ENCODE data around the gene RFX1. TPM values are rescaled to one million over a fixed set of nuclear protein-coding genes. Genes with fewer than 3 reads are reported as not detected.
"Not testable (repeated sequence)": the region's sequence is repeated elsewhere in the genome, so short reads cannot be mapped to it uniquely, and the experiment has no call there.

The RFX1 gene
- total RNA-seq, 1 experiment from 2014 or later: 1.2 TPM

- not testable (repeated sequence) for H3K27me3 ChIP-seq (ENCODE audit: low read length); H3K9ac ChIP-seq (ENCODE audit: low read length); H3K9me2 ChIP-seq (replicated peaks; ENCODE audit: insufficient read depth, low read length); H3K9me3 ChIP-seq (ENCODE audit: low read length); H2AFZ ChIP-seq (ENCODE audit: low read length); H3K4me3 ChIP-seq (ENCODE audit: low read length); H3K4me2 ChIP-seq (ENCODE audit: low read depth, low read length, poor library complexity, severe bottlenecking); H4K20me1 ChIP-seq (ENCODE audit: insufficient read depth, low read depth, low read length); DNase-seq; H3K79me2 ChIP-seq (ENCODE audit: low read length); H3K36me3 ChIP-seq (ENCODE audit: insufficient read depth, low read length); H3K4me1 ChIP-seq (ENCODE audit: low read length); H3K27ac ChIP-seq (ENCODE audit: low read length)
Observed at GRCh38 chr19:14050961-14051360, 44.8 kb upstream of the RFX1 start.

GRCh38 chr19:14050512-14050911, 44.4 kb upstream of the RFX1 start:
- H3K36me3 ChIP-seq (ENCODE audit: insufficient read depth, low read length): no peaks in the 10 kb centered on the region
- DNase-seq: no peak
- H3K9me2 ChIP-seq (replicated peaks; ENCODE audit: insufficient read depth, low read length): no peaks in the 10 kb centered on the region
- no peak overlapping the region for H3K27ac ChIP-seq (ENCODE audit: low read length)
- H3K4me3 ChIP-seq (ENCODE audit: low read length): no peak overlapping the region
- no peak overlapping the region for H3K4me2 ChIP-seq (ENCODE audit: low read depth, low read length, poor library complexity, severe bottlenecking)
- H3K9me3 ChIP-seq (ENCODE audit: low read length): no peaks in the 10 kb centered on the region; the same call in 1 of the 2 replicates
- H3K9ac ChIP-seq (ENCODE audit: low read length): no peak overlapping the region
- no peaks in the 10 kb centered on the region for H3K27me3 ChIP-seq (ENCODE audit: low read length)
- no peaks in the 10 kb centered on the region for H3K4me1 ChIP-seq (ENCODE audit: low read length)
- no peaks in the 10 kb centered on the region for H4K20me1 ChIP-seq (ENCODE audit: insufficient read depth, low read depth, low read length)
- no peaks in the 10 kb centered on the region for H3K79me2 ChIP-seq (ENCODE audit: low read length)
- no peak overlapping the region for H2AFZ ChIP-seq (ENCODE audit: low read length)

GRCh38 chr19:14048443-14049153, 42.5 kb upstream of the RFX1 start:
- Histone ChIP-seq H3K4me1 (ENCODE audit: low read length) (no peaks in the 10 kb centered on the region), H3K9me2 (replicated peaks; ENCODE audit: insufficient read depth, low read length) (no peaks in the 10 kb centered on the region), H3K4me2 (ENCODE audit: low read depth, low read length, poor library complexity, severe bottlenecking) (no peak overlapping the region), H4K20me1 (ENCODE audit: insufficient read depth, low read depth, low read length) (no peaks in the 10 kb centered on the region), H3K4me3 (ENCODE audit: low read length) (no peak overlapping the region), H3K27me3 (ENCODE audit: low read length) (no peaks in the 10 kb centered on the region), H3K27ac (ENCODE audit: low read length) (no peak overlapping the region), H3K79me2 (ENCODE audit: low read length) (no peaks in the 10 kb centered on the region), H3K9me3 (ENCODE audit: low read length) (no peaks in the 10 kb centered on the region; the same call in 1 of the 2 replicates), H2AFZ (ENCODE audit: low read length) (no peak overlapping the region), H3K9ac (ENCODE audit: low read length) (no peak overlapping the region), H3K36me3 (ENCODE audit: insufficient read depth, low read length) (no peaks in the 10 kb centered on the region)
- DNase-seq: peak; percentile 85

DNA sequence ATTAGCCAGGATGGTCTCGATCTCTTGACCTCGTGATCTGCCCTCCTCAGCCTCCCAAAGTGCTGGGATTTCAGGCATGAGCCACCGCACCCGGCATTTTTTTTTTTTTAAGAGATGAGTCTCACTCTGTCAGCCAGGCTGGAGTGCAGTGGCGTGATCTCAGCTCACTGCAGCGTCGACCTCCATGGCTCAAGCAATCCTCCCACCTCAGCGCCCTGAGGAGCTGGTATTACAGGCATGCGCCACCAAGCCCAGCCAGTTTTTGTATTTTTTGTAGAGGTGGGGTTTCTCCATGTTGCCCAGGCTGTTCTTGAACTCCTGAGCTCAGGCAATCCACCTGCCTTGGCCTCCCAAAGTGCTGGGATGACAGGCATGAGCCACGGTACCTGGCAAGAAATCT, 41.7 kb upstream of the RFX1 start:
- H4K20me1 ChIP-seq (ENCODE audit: insufficient read depth, low read depth, low read length); H3K27ac ChIP-seq (ENCODE audit: low read length); H3K9me2 ChIP-seq (replicated peaks; ENCODE audit: insufficient read depth, low read length); H3K4me3 ChIP-seq (ENCODE audit: low read length); H3K9ac ChIP-seq (ENCODE audit: low read length); H2AFZ ChIP-seq (ENCODE audit: low read length); H3K4me2 ChIP-seq (ENCODE audit: low read depth, low read length, poor library complexity, severe bottlenecking); H3K27me3 ChIP-seq (ENCODE audit: low read length); H3K36me3 ChIP-seq (ENCODE audit: insufficient read depth, low read length); H3K79me2 ChIP-seq (ENCODE audit: low read length); H3K4me1 ChIP-seq (ENCODE audit: low read length); DNase-seq; H3K9me3 ChIP-seq (ENCODE audit: low read length): not testable (repeated sequence)

- H3K27ac ChIP-seq (ENCODE audit: low read length); H3K9me3 ChIP-seq (ENCODE audit: low read length); H2AFZ ChIP-seq (ENCODE audit: low read length); H3K9me2 ChIP-seq (replicated peaks; ENCODE audit: insufficient read depth, low read length); H4K20me1 ChIP-seq (ENCODE audit: insufficient read depth, low read depth, low read length); H3K36me3 ChIP-seq (ENCODE audit: insufficient read depth, low read length); H3K79me2 ChIP-seq (ENCODE audit: low read length); H3K9ac ChIP-seq (ENCODE audit: low read length); H3K4me3 ChIP-seq (ENCODE audit: low read length); H3K4me1 ChIP-seq (ENCODE audit: low read length); H3K27me3 ChIP-seq (ENCODE audit: low read length); H3K4me2 ChIP-seq (ENCODE audit: low read depth, low read length, poor library complexity, severe bottlenecking): not testable (repeated sequence)
- peak; percentile 80 for DNase-seq
Observed at GRCh38 chr19:14042659-14043608, 36.8 kb upstream of the RFX1 start.

GRCh38 chr19:14039181-14039580, 33.1 kb upstream of the RFX1 start:
- no peaks in the 10 kb centered on the region for H3K36me3 ChIP-seq (ENCODE audit: insufficient read depth, low read length)
- H2AFZ ChIP-seq (ENCODE audit: low read length): no peak overlapping the region
- H3K27ac ChIP-seq (ENCODE audit: low read length): no peak overlapping the region
- H3K4me2 ChIP-seq (ENCODE audit: low read depth, low read length, poor library complexity, severe bottlenecking): no peak overlapping the region
- no peak overlapping the region for H3K9ac ChIP-seq (ENCODE audit: low read length)
- H3K4me1 ChIP-seq (ENCODE audit: low read length): peaks cover 4% of the 10 kb centered on the region; the same call in 1 of the 2 replicates
- H3K9me2 ChIP-seq (replicated peaks; ENCODE audit: insufficient read depth, low read length): no peaks in the 10 kb centered on the region
- H3K27me3 ChIP-seq (ENCODE audit: low read length): no peaks in the 10 kb centered on the region
- no peak overlapping the region for H3K4me3 ChIP-seq (ENCODE audit: low read length)
- H4K20me1 ChIP-seq (ENCODE audit: insufficient read depth, low read depth, low read length): no peaks in the 10 kb centered on the region
- no peak for DNase-seq
- H3K9me3 ChIP-seq (ENCODE audit: low read length): no peaks in the 10 kb centered on the region
- no peaks in the 10 kb centered on the region for H3K79me2 ChIP-seq (ENCODE audit: low read length)

- Histone ChIP-seq H3K9ac (ENCODE audit: low read length) (no peak overlapping the region), H3K9me2 (replicated peaks; ENCODE audit: insufficient read depth, low read length) (no peaks in the 10 kb centered on the region), H3K9me3 (ENCODE audit: low read length) (no peaks in the 10 kb centered on the region), H3K36me3 (ENCODE audit: insufficient read depth, low read length) (no peaks in the 10 kb centered on the region), H3K4me1 (ENCODE audit: low read length) (peaks cover 11% of the 10 kb centered on the region), H2AFZ (ENCODE audit: low read length) (no peak overlapping the region), H3K27ac (ENCODE audit: low read length) (no peak overlapping the region), H3K27me3 (ENCODE audit: low read length) (no peaks in the 10 kb centered on the region; the same call in 1 of the 2 replicates), H4K20me1 (ENCODE audit: insufficient read depth, low read depth, low read length) (no peaks in the 10 kb centered on the region), H3K4me2 (ENCODE audit: low read depth, low read length, poor library complexity, severe bottlenecking) (no peak overlapping the region), H3K4me3 (ENCODE audit: low read length) (no peak overlapping the region), H3K79me2 (ENCODE audit: low read length) (no peaks in the 10 kb centered on the region)
- DNase-seq: no peak
Observed at GRCh38 chr19:14035706-14036105, 29.6 kb upstream of the RFX1 start.

- H3K79me2 ChIP-seq (ENCODE audit: low read length); H3K9me2 ChIP-seq (replicated peaks; ENCODE audit: insufficient read depth, low read length); H4K20me1 ChIP-seq (ENCODE audit: insufficient read depth, low read depth, low read length); H3K4me2 ChIP-seq (ENCODE audit: low read depth, low read length, poor library complexity, severe bottlenecking); H3K36me3 ChIP-seq (ENCODE audit: insufficient read depth, low read length); H3K27ac ChIP-seq (ENCODE audit: low read length); H3K4me3 ChIP-seq (ENCODE audit: low read length); H3K9me3 ChIP-seq (ENCODE audit: low read length); H3K9ac ChIP-seq (ENCODE audit: low read length); H2AFZ ChIP-seq (ENCODE audit: low read length); DNase-seq; H3K27me3 ChIP-seq (ENCODE audit: low read length): not testable (repeated sequence)
- peaks cover 11% of the 10 kb centered on the region for H3K4me1 ChIP-seq (ENCODE audit: low read length)
Observed at GRCh38 chr19:14035159-14035558, 29.0 kb upstream of the RFX1 start.
